ENCODE measurements around the gene PITX2.
A peak's percentile ranks its signal among the peaks of the same experiment; 100 is the strongest.

PITX2 gene

DNA sequence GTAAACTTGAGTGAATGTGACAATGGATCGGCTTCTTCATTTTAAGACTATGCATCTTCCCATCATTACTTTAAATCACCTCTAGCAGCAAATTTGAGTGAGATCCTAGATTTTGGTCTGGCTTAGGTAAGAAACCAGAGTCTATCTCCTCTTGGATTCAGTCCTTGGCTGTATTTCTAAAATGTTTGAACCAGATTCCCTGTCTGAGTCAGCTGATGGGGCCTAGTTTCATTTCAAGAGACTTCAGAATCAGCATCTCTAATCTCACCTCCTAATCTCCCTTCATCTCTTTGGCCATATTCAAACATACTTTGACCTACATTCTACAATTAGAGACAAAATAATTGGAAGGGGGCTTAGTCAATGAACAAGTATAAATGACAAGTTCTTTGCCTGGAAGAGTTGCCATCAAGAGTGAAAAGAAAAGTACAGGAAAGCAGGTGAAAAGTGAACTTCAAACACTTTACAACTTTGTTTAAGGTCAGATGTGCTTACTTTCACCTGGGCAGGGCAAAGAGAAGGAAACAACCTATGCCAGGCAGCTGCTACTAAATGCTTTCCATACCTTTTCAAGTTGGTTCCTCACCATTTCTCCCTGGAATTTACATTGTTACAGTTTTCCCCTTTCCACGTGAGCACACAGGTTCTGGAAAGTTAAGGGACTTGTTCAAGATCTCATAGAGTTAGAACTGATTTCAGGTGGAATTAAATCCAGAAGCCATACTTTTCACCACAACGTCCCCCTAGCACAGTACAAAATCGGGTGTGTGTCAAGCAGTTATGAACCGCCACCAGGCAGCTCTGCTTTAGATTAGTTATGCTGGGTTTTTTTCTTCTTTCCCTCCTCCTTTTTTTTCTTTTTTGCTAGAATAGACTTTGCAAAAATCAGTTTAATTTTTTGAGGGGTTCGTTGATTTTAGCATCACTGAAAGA lies 30.7 kb upstream of the PITX2 start:
- Histone ChIP-seq H3K9ac (ENCODE audit: low read depth, low read length) (no peak overlapping the region), H3K36me3 (ENCODE audit: control insufficient read depth, insufficient read depth, low read length) (no peaks in the 10 kb centered on the region), H3K4me1 (ENCODE audit: control insufficient read depth, insufficient read depth, low read length) (no peaks in the 10 kb centered on the region), H3K9me3 (ENCODE audit: control insufficient read depth, insufficient read depth, low read length) (peaks cover 8% of the 10 kb centered on the region), H3K27me3 (ENCODE audit: control insufficient read depth, insufficient read depth, low read length) (no peaks in the 10 kb centered on the region), H3K27ac (ENCODE audit: low read depth, low read length) (no peak overlapping the region), H3K4me3 (ENCODE audit: low read depth, low read length) (no peak overlapping the region)

- Histone ChIP-seq H3K36me3 (ENCODE audit: control insufficient read depth, insufficient read depth, low read length) (no peaks in the 10 kb centered on the region), H3K9ac (ENCODE audit: low read depth, low read length) (no peak overlapping the region), H3K4me3 (ENCODE audit: low read depth, low read length) (no peak overlapping the region), H3K4me1 (ENCODE audit: control insufficient read depth, insufficient read depth, low read length) (peaks cover 53% of the 10 kb centered on the region), H3K9me3 (ENCODE audit: control insufficient read depth, insufficient read depth, low read length) (no peaks in the 10 kb centered on the region), H3K27ac (ENCODE audit: low read depth, low read length) (no peak overlapping the region), H3K27me3 (ENCODE audit: control insufficient read depth, insufficient read depth, low read length) (peaks cover 64% of the 10 kb centered on the region)
Observed at GRCh38 chr4:110644008-110644407, 21.1 kb upstream of the PITX2 start.

- Histone ChIP-seq H3K9me3 (ENCODE audit: control insufficient read depth, insufficient read depth, low read length) (no peaks in the 10 kb centered on the region), H3K27me3 (ENCODE audit: control insufficient read depth, insufficient read depth, low read length) (peaks cover 73% of the 10 kb centered on the region), H3K4me1 (ENCODE audit: control insufficient read depth, insufficient read depth, low read length) (peaks cover 60% of the 10 kb centered on the region), H3K4me3 (ENCODE audit: low read depth, low read length) (0 out of 2 replicates have a peak overlapping the region, but pooled peaks have one; percentile 11), H3K27ac (ENCODE audit: low read depth, low read length) (peak overlapping the region; percentile 14), H3K36me3 (ENCODE audit: control insufficient read depth, insufficient read depth, low read length) (no peaks in the 10 kb centered on the region), H3K9ac (ENCODE audit: low read depth, low read length) (no peak overlapping the region)
Observed at GRCh38 chr4:110643096-110643495, 20.2 kb upstream of the PITX2 start.

GRCh38 chr4:110641218-110641617 lies 18.3 kb upstream of the PITX2 start:
- no peaks in the 10 kb centered on the region for H3K36me3 ChIP-seq (ENCODE audit: control insufficient read depth, insufficient read depth, low read length)
- peaks cover 68% of the 10 kb centered on the region for H3K4me1 ChIP-seq (ENCODE audit: control insufficient read depth, insufficient read depth, low read length)
- H3K27me3 ChIP-seq (ENCODE audit: control insufficient read depth, insufficient read depth, low read length), result peaks cover 92% of the 10 kb centered on the region
- no peak overlapping the region for H3K9ac ChIP-seq (ENCODE audit: low read depth, low read length)
- no peak overlapping the region for H3K27ac ChIP-seq (ENCODE audit: low read depth, low read length)
- peak overlapping the region; percentile 47 for H3K4me3 ChIP-seq (ENCODE audit: low read depth, low read length)
- no peaks in the 10 kb centered on the region for H3K9me3 ChIP-seq (ENCODE audit: control insufficient read depth, insufficient read depth, low read length)

GRCh38 chr4:110640576-110640975 lies 17.7 kb upstream of the PITX2 start:
- Histone ChIP-seq H3K36me3 (ENCODE audit: control insufficient read depth, insufficient read depth, low read length) (no peaks in the 10 kb centered on the region), H3K9ac (ENCODE audit: low read depth, low read length) (no peak overlapping the region), H3K4me3 (ENCODE audit: low read depth, low read length) (peak overlapping the region; percentile 47), H3K9me3 (ENCODE audit: control insufficient read depth, insufficient read depth, low read length) (no peaks in the 10 kb centered on the region), H3K27ac (ENCODE audit: low read depth, low read length) (no peak overlapping the region), H3K27me3 (ENCODE audit: control insufficient read depth, insufficient read depth, low read length) (peaks cover 98% of the 10 kb centered on the region), H3K4me1 (ENCODE audit: control insufficient read depth, insufficient read depth, low read length) (peaks cover 73% of the 10 kb centered on the region)

DNA sequence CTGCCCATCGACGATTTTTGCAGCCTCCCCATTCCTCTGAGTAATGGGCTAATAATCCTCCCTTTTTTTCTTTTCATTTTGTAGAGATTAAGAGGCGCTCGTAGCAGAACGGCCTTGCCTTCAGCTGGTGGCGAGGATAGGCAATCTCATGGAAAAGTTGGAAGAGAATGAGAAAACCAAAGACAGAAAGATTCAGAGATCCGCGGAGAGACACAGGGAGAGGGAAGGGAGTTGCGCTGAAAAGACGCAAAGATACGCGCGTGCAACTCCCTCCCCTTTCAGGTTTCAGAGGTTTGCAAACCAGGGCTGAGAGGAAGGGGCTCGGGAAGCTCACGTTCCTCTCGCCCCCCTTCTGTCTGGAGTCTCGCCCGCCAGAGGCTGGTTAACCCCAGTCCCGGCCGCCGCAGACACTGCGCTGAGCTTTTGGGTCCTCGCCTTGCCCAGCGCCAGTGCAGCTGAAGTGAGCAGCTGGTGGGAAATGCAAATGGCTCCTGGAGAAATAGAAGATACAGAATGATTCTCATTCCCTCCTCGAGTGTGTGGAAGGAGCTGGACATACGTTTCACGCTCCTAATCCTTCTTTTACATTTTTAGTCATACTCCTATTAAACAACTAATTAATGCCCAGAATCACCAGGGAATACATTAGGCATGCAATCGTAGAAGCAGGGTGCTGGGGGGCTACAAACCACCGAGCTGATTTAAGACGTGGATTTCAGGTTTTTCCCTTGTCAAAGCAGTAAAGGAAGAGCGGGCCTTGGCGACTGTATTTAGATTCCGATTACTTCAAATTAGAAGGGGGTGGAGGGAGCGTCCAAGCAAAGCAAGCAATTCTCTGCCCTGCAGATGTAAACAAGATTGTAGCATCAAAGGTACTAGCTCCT lies 16.6 kb upstream of the PITX2 start:
- H3K36me3 ChIP-seq (ENCODE audit: control insufficient read depth, insufficient read depth, low read length), result no peaks in the 10 kb centered on the region
- H3K9me3 ChIP-seq (ENCODE audit: control insufficient read depth, insufficient read depth, low read length), result no peaks in the 10 kb centered on the region
- no peak overlapping the region for H3K27ac ChIP-seq (ENCODE audit: low read depth, low read length)
- H3K4me3 ChIP-seq (ENCODE audit: low read depth, low read length), result peak overlapping the region; percentile 26
- H3K27me3 ChIP-seq (ENCODE audit: control insufficient read depth, insufficient read depth, low read length), result peaks cover 99% of the 10 kb centered on the region
- peaks cover 79% of the 10 kb centered on the region for H3K4me1 ChIP-seq (ENCODE audit: control insufficient read depth, insufficient read depth, low read length)
- H3K9ac ChIP-seq (ENCODE audit: low read depth, low read length), result no peak overlapping the region

DNA sequence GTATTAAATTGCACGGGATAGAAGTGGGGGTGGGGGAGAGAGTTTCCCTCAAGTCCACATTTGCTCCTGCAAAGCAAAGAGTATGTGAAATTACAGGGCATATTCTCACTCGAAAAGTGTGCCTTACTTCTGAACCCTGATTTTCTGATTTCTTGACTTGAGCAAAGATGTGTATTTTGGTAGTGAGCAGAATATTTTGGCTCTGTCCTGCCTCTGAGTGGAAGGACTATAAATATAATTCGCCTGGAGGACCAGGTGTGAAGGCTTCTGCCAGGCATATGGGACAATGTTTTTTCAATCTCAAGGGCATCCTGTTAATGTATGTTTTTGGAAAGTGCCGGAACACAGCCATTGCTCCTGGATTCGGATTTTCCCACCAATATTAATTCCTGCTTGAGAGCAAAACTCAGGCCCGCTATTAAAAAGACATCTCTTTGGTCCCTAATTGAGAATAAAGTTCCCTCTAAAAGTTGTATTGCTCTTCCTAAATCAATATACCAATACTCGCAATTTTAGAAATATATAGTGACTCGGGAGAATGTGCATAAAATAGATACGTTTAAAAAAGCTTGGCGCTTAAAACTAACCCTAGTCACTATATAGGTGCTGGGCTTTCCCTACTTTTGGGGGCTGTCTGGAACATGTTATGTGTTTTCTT lies 15.3 kb upstream of the PITX2 start:
- H3K27me3 ChIP-seq (ENCODE audit: control insufficient read depth, insufficient read depth, low read length), result peaks cover 100% of the 10 kb centered on the region
- no peak overlapping the region for H3K9ac ChIP-seq (ENCODE audit: low read depth, low read length)
- no peak overlapping the region for H3K27ac ChIP-seq (ENCODE audit: low read depth, low read length)
- peak overlapping the region; percentile 68 for H3K4me3 ChIP-seq (ENCODE audit: low read depth, low read length)
- H3K36me3 ChIP-seq (ENCODE audit: control insufficient read depth, insufficient read depth, low read length), result no peaks in the 10 kb centered on the region
- H3K9me3 ChIP-seq (ENCODE audit: control insufficient read depth, insufficient read depth, low read length), result no peaks in the 10 kb centered on the region
- peaks cover 75% of the 10 kb centered on the region for H3K4me1 ChIP-seq (ENCODE audit: control insufficient read depth, insufficient read depth, low read length)

GRCh38 chr4:110637408-110638088 lies 14.7 kb upstream of the PITX2 start:
- peaks cover 73% of the 10 kb centered on the region for H3K4me1 ChIP-seq (ENCODE audit: control insufficient read depth, insufficient read depth, low read length)

GRCh38 chr4:110636680-110637407 lies 14.0 kb upstream of the PITX2 start:
- H3K9me3 ChIP-seq (ENCODE audit: control insufficient read depth, insufficient read depth, low read length), result no peaks in the 10 kb centered on the region
- H3K4me1 ChIP-seq (ENCODE audit: control insufficient read depth, insufficient read depth, low read length), result peaks cover 67% of the 10 kb centered on the region
- H3K4me3 ChIP-seq (ENCODE audit: low read depth, low read length), result peak overlapping the region; percentile 68
- H3K27ac ChIP-seq (ENCODE audit: low read depth, low read length), result peak overlapping the region; percentile 64
- no peak overlapping the region for H3K9ac ChIP-seq (ENCODE audit: low read depth, low read length)
- peaks cover 99% of the 10 kb centered on the region for H3K27me3 ChIP-seq (ENCODE audit: control insufficient read depth, insufficient read depth, low read length)
- no peaks in the 10 kb centered on the region for H3K36me3 ChIP-seq (ENCODE audit: control insufficient read depth, insufficient read depth, low read length)

More at GRCh38 chr4:110637408-110638088, 14.7 kb upstream of the PITX2 start:
- Histone ChIP-seq H3K36me3 (ENCODE audit: control insufficient read depth, insufficient read depth, low read length) (no peaks in the 10 kb centered on the region), H3K9ac (ENCODE audit: low read depth, low read length) (no peak overlapping the region), H3K27ac (ENCODE audit: low read depth, low read length) (no peak overlapping the region), H3K9me3 (ENCODE audit: control insufficient read depth, insufficient read depth, low read length) (no peaks in the 10 kb centered on the region), H3K4me3 (ENCODE audit: low read depth, low read length) (peak overlapping the region; percentile 68), H3K27me3 (ENCODE audit: control insufficient read depth, insufficient read depth, low read length) (peaks cover 100% of the 10 kb centered on the region)

All from HUES48 (cell line).